WTC11 (cell line): Measurements from ENCODE around the gene SOX6.

Experiments used
- CREB1 ChIP-seq: sonication (generic); formaldehyde crosslinking; IDR thresholded peaks from 2 replicates; pipeline ENCODE4 v1.8.0; 2023; ENCODE audit warnings: mild to moderate bottlenecking, missing genetic modification reagents
- CREM ChIP-seq: sonication (generic); formaldehyde crosslinking; IDR thresholded peaks from 2 replicates; pipeline ENCODE4 v1.8.1; 2022; ENCODE audit warnings: mild to moderate bottlenecking, missing genetic modification reagents, moderate library complexity
- CTCF ChIP-seq: fragments of 200-600 bp; IDR thresholded peaks from 2 replicates; pipeline ENCODE4 v1.8.0; 2022; ENCODE audit warnings: antibody characterized with exemption
- ESRRA ChIP-seq: sonication (generic); formaldehyde crosslinking; IDR thresholded peaks from 2 replicates; pipeline ENCODE4 v1.8.1; 2022; ENCODE audit warnings: mild to moderate bottlenecking, missing genetic modification reagents, borderline replicate concordance
- MAX ChIP-seq: sonication (generic); formaldehyde crosslinking; IDR thresholded peaks from 2 replicates; pipeline ENCODE4 v1.8.0; 2022; ENCODE audit warnings: mild to moderate bottlenecking, missing genetic modification reagents
- MYBL2 ChIP-seq: sonication (generic); formaldehyde crosslinking; IDR thresholded peaks from 2 replicates; pipeline ENCODE4 v1.8.1; 2023; ENCODE audit warnings: mild to moderate bottlenecking, moderate library complexity, missing genetic modification reagents
- PREB ChIP-seq: sonication (generic); formaldehyde crosslinking; IDR thresholded peaks from 2 replicates; pipeline ENCODE4 v1.8.1; 2022; ENCODE audit warnings: mild to moderate bottlenecking, missing genetic modification reagents, moderate library complexity, borderline replicate concordance
- ZBTB21 ChIP-seq: sonication (generic); formaldehyde crosslinking; IDR thresholded peaks from 2 replicates; pipeline ENCODE4 v1.8.1; 2023; ENCODE audit warnings: mild to moderate bottlenecking, missing genetic modification reagents, borderline replicate concordance
- ZBTB43 ChIP-seq: sonication (generic); formaldehyde crosslinking; IDR thresholded peaks from 2 replicates; pipeline ENCODE4 v1.8.1; 2023; ENCODE audit warnings: mild to moderate bottlenecking, missing genetic modification reagents
- ZNF263 ChIP-seq: sonication (generic); formaldehyde crosslinking; IDR thresholded peaks from 2 replicates; pipeline ENCODE4 v1.8.1; 2022; ENCODE audit warnings: low read depth, mild to moderate bottlenecking, moderate library complexity, missing genetic modification reagents
- ZNF512 ChIP-seq: sonication (generic); formaldehyde crosslinking; IDR thresholded peaks from 2 replicates; pipeline ENCODE4 v1.8.1; 2022; ENCODE audit warnings: missing genetic modification reagents, borderline replicate concordance

- TF ChIP-seq CREM = no peak
- no peak for TF ChIP-seq ZBTB43 (CRISPR knock-in tag)
- TF ChIP-seq CTCF = no peak
- no peak for TF ChIP-seq PREB
- no peak for TF ChIP-seq ZBTB21
- no peak for TF ChIP-seq ZNF263
- TF ChIP-seq ESRRA (CRISPR knock-in tag) = no peak
- TF ChIP-seq MAX (CRISPR knock-in tag) = no peak
- TF ChIP-seq ZNF512 (CRISPR knock-in tag) = no peak
- TF ChIP-seq MYBL2 (CRISPR knock-in tag) = no peak
- TF ChIP-seq CREB1 = no peak
Observed at GRCh38 chr11:16313846-16314245, 42.5 kb downstream of the SOX6 start.
